Measurements from ENCODE around the gene TMEM123.
A peak's percentile ranks its signal among the peaks of the same experiment; 100 is the strongest.

TMEM123 gene

GRCh38 chr11:102495161-102496042 lies 42.8 kb upstream of the TMEM123 start:
- Mint-ChIP-seq H3K4me3 (no peak overlapping the region), H3K9me3 (no peaks in the 10 kb centered on the region), H3K4me1 (peaks cover 9% of the 10 kb centered on the region), H3K27ac (no peak overlapping the region), H3K36me3 (ENCODE audit: low read depth) (no peaks in the 10 kb centered on the region), H3K27me3 (ENCODE audit: low read depth, poor library complexity) (peaks cover 5% of the 10 kb centered on the region)
- DNase-seq = peak; percentile 35
- TF ChIP-seq CTCF (IDR thresholded peaks at IDR 0.05) = peak; percentile 68

- no peak for DNase-seq
- peaks cover 9% of the 10 kb centered on the region for H3K4me1 Mint-ChIP-seq
- H3K36me3 Mint-ChIP-seq (ENCODE audit: low read depth) = no peaks in the 10 kb centered on the region
- H3K9me3 Mint-ChIP-seq = no peaks in the 10 kb centered on the region
- no peak overlapping the region for H3K27ac Mint-ChIP-seq
- peaks cover 5% of the 10 kb centered on the region for H3K27me3 Mint-ChIP-seq (ENCODE audit: low read depth, poor library complexity)
- no peak overlapping the region for H3K4me3 Mint-ChIP-seq
- TF ChIP-seq CTCF (IDR thresholded peaks at IDR 0.05) = no peak
Observed at GRCh38 chr11:102494216-102494615, 41.7 kb upstream of the TMEM123 start.

- peaks cover 9% of the 10 kb centered on the region for H3K4me1 Mint-ChIP-seq
- no peaks in the 10 kb centered on the region for H3K9me3 Mint-ChIP-seq
- H3K27ac Mint-ChIP-seq = no peak overlapping the region
- H3K27me3 Mint-ChIP-seq (ENCODE audit: low read depth, poor library complexity) = peaks cover 4% of the 10 kb centered on the region
- DNase-seq = no peak
- no peak overlapping the region for H3K4me3 Mint-ChIP-seq
- H3K36me3 Mint-ChIP-seq (ENCODE audit: low read depth) = no peaks in the 10 kb centered on the region
- TF ChIP-seq CTCF (IDR thresholded peaks at IDR 0.05) = no peak
Observed at GRCh38 chr11:102493524-102493923, 41.0 kb upstream of the TMEM123 start.

- peaks cover 9% of the 10 kb centered on the region for H3K4me1 Mint-ChIP-seq
- H3K27ac Mint-ChIP-seq = no peak overlapping the region
- no peak overlapping the region for H3K4me3 Mint-ChIP-seq
- no peaks in the 10 kb centered on the region for H3K9me3 Mint-ChIP-seq
- peaks cover 10% of the 10 kb centered on the region for H3K27me3 Mint-ChIP-seq (ENCODE audit: low read depth, poor library complexity)
- DNase-seq = no peak
- H3K36me3 Mint-ChIP-seq (ENCODE audit: low read depth) = no peaks in the 10 kb centered on the region
- TF ChIP-seq CTCF (IDR thresholded peaks at IDR 0.05) = no peak
Observed at GRCh38 chr11:102491969-102492368, 39.4 kb upstream of the TMEM123 start.

GRCh38 chr11:102489186-102490145 lies 36.9 kb upstream of the TMEM123 start:
- Mint-ChIP-seq H3K9me3 (no peaks in the 10 kb centered on the region), H3K27me3 (ENCODE audit: low read depth, poor library complexity) (peaks cover 10% of the 10 kb centered on the region), H3K4me3 (no peak overlapping the region), H3K27ac (no peak overlapping the region), H3K4me1 (no peaks in the 10 kb centered on the region), H3K36me3 (ENCODE audit: low read depth) (no peaks in the 10 kb centered on the region)
- DNase-seq = no peak
- TF ChIP-seq CTCF (IDR thresholded peaks at IDR 0.05) = no peak
